ENCODE data around the gene C10orf90. TPM values are rescaled to one million over a fixed set of nuclear protein-coding genes. Genes with fewer than 3 reads are reported as not detected.
"Not testable (repeated sequence)": the region's sequence is repeated elsewhere in the genome, so short reads cannot be mapped to it uniquely, and the experiment has no call there.

C10orf90 gene
- total RNA-seq, 1 donor from 2014 or later = not detected

- H3K9me3 Mint-ChIP-seq = peaks cover 3% of the 10 kb centered on the region
- no peak overlapping the region for H3K27ac Mint-ChIP-seq
- no peaks in the 10 kb centered on the region for H3K4me1 Mint-ChIP-seq (ENCODE audit: low read depth)
- peaks cover 8% of the 10 kb centered on the region for H3K27me3 Mint-ChIP-seq (ENCODE audit: insufficient read depth)
- intact Hi-C loops (cut with micrococcal nuclease) = no loop called here
- H3K36me3 Mint-ChIP-seq (ENCODE audit: low read depth) = no peaks in the 10 kb centered on the region
- DNase-seq (ENCODE audit: low spot score) = no peak
- no peak overlapping the region for H3K4me3 Mint-ChIP-seq
Observed at GRCh38 chr10:126392469-126392868, 278.0 kb downstream of the C10orf90 start.

DNA sequence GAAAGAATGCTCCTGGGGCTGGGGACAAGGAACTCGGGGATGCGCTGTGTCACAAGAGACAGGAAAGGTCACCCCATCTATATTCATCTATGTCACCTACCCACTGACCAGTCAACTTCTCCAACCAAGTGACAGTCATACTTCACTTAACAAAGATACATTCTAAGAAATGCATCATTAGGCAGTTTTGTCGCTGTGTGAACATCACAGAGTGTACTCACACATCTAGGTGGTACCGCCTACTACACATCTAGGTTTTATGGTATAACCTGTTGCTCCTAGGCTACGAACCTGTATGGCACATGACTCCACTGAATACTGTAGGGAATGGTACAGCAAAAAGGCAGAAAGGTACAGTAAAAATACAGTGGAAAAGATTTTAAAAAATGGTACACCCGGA, 278.4 kb downstream of the C10orf90 start:
- intact Hi-C loops (cut with micrococcal nuclease) = no loop called here

DNA sequence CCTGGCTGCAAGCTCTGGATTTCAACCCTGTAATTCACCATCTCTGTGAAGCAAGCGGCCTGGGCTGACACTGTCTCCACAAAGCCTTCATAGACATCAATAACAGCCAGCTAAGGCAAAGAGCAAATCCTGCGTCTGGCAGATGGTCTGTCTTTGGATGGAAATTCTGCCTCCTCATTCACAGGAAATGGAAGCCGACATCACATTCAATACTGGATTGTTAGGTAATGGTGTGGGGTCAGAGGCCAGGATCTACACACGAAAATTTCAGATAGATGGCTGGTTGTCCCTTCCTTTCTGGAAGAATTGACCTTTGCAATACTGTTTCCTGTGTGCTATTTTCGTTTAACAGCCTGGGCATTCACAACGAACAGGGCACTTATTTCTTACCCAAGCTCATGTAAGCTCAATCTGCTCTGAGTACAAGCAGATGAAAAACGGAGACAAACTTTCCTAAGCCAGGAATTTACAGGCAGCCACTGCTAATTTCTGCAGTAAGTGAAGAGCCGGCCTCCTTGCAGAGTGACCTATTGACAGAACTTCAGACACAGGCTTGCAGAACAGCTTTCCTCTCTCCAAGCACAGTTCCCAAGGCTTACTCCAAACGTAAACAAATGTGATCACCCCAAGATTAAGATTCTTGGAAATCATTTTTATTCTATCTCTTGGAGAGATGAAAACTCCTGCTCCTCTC, 279.2 kb downstream of the C10orf90 start:
- no peaks in the 10 kb centered on the region for H3K9me3 Mint-ChIP-seq

More for the DNA sequence above, 278.4 kb downstream of the C10orf90 start:
- H3K9me3 Mint-ChIP-seq = peaks cover 3% of the 10 kb centered on the region
- H3K27me3 Mint-ChIP-seq (ENCODE audit: insufficient read depth) = peaks cover 10% of the 10 kb centered on the region
- H3K4me3 Mint-ChIP-seq = no peak overlapping the region
- no peak overlapping the region for H3K27ac Mint-ChIP-seq
- no peak for DNase-seq (ENCODE audit: low spot score)
- no peaks in the 10 kb centered on the region for H3K36me3 Mint-ChIP-seq (ENCODE audit: low read depth)
- peaks cover 3% of the 10 kb centered on the region for H3K4me1 Mint-ChIP-seq (ENCODE audit: low read depth)

DNA sequence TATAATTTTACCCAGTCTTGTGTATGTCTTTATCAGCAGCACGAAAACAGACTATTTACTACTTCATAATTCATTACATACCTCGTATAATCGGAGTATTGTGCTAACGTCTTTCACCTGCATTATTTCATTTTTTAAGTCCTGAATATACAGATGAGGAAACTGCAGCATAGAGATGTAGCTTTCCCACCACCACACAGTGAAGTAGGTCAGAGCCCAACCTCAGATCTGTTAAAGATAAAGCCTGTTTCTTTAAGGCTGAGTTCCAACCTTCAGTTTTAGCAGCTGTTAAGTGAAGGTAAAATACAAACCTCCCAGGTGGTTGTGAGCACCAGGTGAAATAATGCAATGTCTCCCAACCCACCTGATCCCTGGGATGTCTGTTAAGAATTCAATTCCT, 280.2 kb downstream of the C10orf90 start:
- Mint-ChIP-seq H3K27me3 (ENCODE audit: insufficient read depth) (peaks cover 24% of the 10 kb centered on the region), H3K27ac (no peak overlapping the region), H3K4me3 (no peak overlapping the region), H3K9me3 (no peaks in the 10 kb centered on the region), H3K4me1 (ENCODE audit: low read depth) (peaks cover 7% of the 10 kb centered on the region), H3K36me3 (ENCODE audit: low read depth) (no peaks in the 10 kb centered on the region)
- intact Hi-C loops (cut with micrococcal nuclease) = no loop called here
- DNase-seq (ENCODE audit: low spot score) = no peak

More for the DNA sequence above, 279.2 kb downstream of the C10orf90 start:
- intact Hi-C loops (cut with micrococcal nuclease) = no loop called here
- no peaks in the 10 kb centered on the region for H3K36me3 Mint-ChIP-seq (ENCODE audit: low read depth)
- H3K4me3 Mint-ChIP-seq = no peak overlapping the region
- no peak for DNase-seq (ENCODE audit: low spot score)
- H3K4me1 Mint-ChIP-seq (ENCODE audit: low read depth) = peaks cover 7% of the 10 kb centered on the region
- peaks cover 18% of the 10 kb centered on the region for H3K27me3 Mint-ChIP-seq (ENCODE audit: insufficient read depth)
- H3K27ac Mint-ChIP-seq = no peak overlapping the region

- intact Hi-C loops (cut with micrococcal nuclease) = loop anchor here (10.0 kb wide), 1 partner anchor 403 kb away; no protein-coding TSS in a partner anchor
- H3K36me3 Mint-ChIP-seq (ENCODE audit: low read depth) = no peaks in the 10 kb centered on the region
- no peaks in the 10 kb centered on the region for H3K9me3 Mint-ChIP-seq
- H3K4me1 Mint-ChIP-seq (ENCODE audit: low read depth) = peaks cover 7% of the 10 kb centered on the region
- peak within 1 kb of the TSS; percentile 51 for H3K4me3 Mint-ChIP-seq
- H3K27me3 Mint-ChIP-seq (ENCODE audit: insufficient read depth) = peaks cover 26% of the 10 kb centered on the region
- DNase-seq (ENCODE audit: low spot score) = no peak
- peak within 1 kb of the TSS; percentile 59 for H3K27ac Mint-ChIP-seq
Observed at GRCh38 chr10:126387931-126388911, 282.3 kb downstream of the C10orf90 start, which contains the start of gene ADAM12. Gene ADAM12, minus strand, starts transcription at chr10:126388477. Its CDS starts 332 bp downstream, at chr10:126388145.

DNA sequence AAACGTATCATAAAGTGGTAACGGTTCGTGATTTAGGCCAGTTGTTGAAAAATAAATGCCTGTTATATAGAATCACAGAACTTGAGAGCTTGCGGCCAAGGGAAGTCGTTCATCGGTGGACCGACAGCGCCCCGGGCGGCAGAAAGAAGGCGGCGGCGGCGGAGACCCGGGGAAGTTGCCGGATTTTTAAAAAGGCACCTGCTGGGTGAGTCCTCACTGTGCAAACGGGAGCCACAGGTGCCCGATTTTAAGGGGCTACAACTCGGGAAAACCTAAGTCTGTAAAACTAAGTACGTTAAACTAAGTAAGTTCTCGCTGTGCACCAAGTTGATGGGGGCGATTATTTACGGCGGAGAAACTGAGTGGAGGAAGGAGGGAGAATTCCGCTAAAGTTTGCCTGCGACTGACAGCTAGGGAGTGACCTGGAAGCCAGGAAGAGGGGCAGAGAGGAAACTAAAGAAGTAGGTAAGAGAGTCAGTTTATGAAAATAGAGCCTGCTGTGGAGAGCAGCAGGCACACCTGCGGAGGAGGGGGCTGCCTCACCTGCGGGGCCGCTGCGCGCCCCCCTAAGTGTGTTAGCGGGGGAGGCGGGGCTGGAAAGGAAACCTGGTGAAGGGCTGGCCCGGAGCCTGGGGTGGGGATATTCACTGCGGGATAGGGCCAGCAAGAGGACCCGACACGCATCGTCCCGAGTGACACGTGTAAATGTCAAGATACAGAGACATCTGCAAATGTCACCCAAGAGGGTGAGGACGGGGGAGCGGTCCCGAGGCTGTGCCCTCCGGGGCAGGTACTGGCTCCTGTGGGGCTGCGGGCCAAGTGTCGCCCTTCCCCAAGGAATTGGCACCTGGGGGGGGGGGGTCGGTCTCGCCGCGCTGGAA, 283.2 kb downstream of the C10orf90 start:
- H3K4me1 Mint-ChIP-seq (ENCODE audit: low read depth) = peaks cover 7% of the 10 kb centered on the region
- H3K9me3 Mint-ChIP-seq = no peaks in the 10 kb centered on the region
- intact Hi-C loops (cut with micrococcal nuclease) = loop anchor here (10.0 kb wide), 1 partner anchor 402 kb away; no protein-coding TSS in a partner anchor
- no peak for DNase-seq (ENCODE audit: low spot score)
- peak overlapping the region; percentile 59 for H3K27ac Mint-ChIP-seq
- no peaks in the 10 kb centered on the region for H3K36me3 Mint-ChIP-seq (ENCODE audit: low read depth)
- peaks cover 26% of the 10 kb centered on the region for H3K27me3 Mint-ChIP-seq (ENCODE audit: insufficient read depth)
- peak overlapping the region; percentile 51 for H3K4me3 Mint-ChIP-seq

- Mint-ChIP-seq H3K27me3 (ENCODE audit: insufficient read depth) (peaks cover 21% of the 10 kb centered on the region), H3K4me1 (ENCODE audit: low read depth) (peaks cover 7% of the 10 kb centered on the region), H3K27ac (no peak overlapping the region), H3K36me3 (ENCODE audit: low read depth) (no peaks in the 10 kb centered on the region), H3K9me3 (peaks cover 3% of the 10 kb centered on the region), H3K4me3 (no peak overlapping the region)
- intact Hi-C loops (cut with micrococcal nuclease) = loop anchor here (10.0 kb wide), 1 partner anchor 400 kb away; no protein-coding TSS in a partner anchor
- DNase-seq (ENCODE audit: low spot score) = no peak
Observed at GRCh38 chr10:126384269-126384873, 286.1 kb downstream of the C10orf90 start.

DNA sequence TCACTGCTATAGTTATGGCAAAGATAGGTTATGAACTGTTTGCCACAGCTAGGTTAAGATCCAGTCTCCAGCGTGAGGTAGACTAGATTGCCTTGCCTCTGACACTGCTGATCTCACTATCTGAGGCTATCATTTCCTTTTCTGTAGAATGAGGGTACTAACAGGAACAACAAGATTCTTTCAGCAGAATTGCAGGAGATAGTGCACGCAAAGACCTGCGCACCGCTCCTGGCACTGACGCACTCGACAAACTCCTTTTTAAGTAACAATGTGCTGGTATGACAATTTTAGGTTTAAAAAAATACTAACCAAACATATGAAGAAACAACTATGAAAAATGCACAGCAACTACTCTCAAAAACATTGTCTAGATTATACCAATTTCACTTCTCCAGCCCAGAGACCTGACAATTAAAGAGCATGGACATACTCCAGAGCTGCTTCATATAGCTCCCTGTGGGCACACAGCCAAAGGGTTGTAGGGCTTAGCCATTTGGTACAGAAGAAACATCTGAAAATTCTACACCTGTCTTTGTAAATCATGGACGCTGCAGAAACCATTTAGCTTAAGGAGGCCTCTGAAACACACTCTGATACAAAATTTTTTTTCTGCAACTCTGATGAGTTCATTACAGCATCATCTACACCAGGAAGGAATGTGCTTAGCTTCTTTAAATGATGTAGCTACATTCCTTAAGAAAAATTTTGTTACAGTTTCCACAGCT, 290.0 kb downstream of the C10orf90 start:
- Mint-ChIP-seq H3K27me3 (ENCODE audit: insufficient read depth) (peaks cover 3% of the 10 kb centered on the region), H3K9me3 (peaks cover 3% of the 10 kb centered on the region), H3K36me3 (ENCODE audit: low read depth) (no peaks in the 10 kb centered on the region), H3K4me3 (no peak overlapping the region), H3K27ac (no peak overlapping the region), H3K4me1 (ENCODE audit: low read depth) (no peaks in the 10 kb centered on the region)
- no peak for DNase-seq (ENCODE audit: low spot score)
- intact Hi-C loops (cut with micrococcal nuclease) = loop anchor here (10.0 kb wide), 1 partner anchor 396 kb away; no protein-coding TSS in a partner anchor

DNA sequence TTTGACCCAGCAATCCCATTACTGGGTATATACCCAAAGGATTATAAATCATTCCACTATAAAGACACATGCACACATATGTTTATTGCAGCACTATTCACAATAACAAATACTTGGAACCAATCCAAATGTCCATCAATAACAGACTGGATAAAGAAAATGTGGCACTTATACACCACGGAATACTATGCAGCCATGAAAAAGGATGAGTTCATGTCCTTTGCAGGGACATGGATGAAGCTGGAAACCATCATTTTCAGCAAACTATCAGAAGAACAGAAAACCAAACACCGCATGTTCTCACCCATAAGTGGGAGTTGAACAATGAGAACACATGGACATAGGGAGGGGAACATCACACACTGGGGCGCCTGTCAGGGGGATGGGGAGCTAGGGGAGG, 291.3 kb downstream of the C10orf90 start:
- H3K27ac Mint-ChIP-seq; H3K36me3 Mint-ChIP-seq (ENCODE audit: low read depth); DNase-seq (ENCODE audit: low spot score); H3K4me3 Mint-ChIP-seq; H3K27me3 Mint-ChIP-seq (ENCODE audit: insufficient read depth); intact Hi-C loops (cut with micrococcal nuclease); H3K4me1 Mint-ChIP-seq (ENCODE audit: low read depth): not testable (repeated sequence)
- H3K9me3 Mint-ChIP-seq = peaks cover 10% of the 10 kb centered on the region

- H3K27ac Mint-ChIP-seq = no peak overlapping the region
- peaks cover 10% of the 10 kb centered on the region for H3K9me3 Mint-ChIP-seq
- no peaks in the 10 kb centered on the region for H3K36me3 Mint-ChIP-seq (ENCODE audit: low read depth)
- no peaks in the 10 kb centered on the region for H3K4me1 Mint-ChIP-seq (ENCODE audit: low read depth)
- DNase-seq (ENCODE audit: low spot score) = no peak
- intact Hi-C loops (cut with micrococcal nuclease) = no loop called here
- H3K4me3 Mint-ChIP-seq = no peak overlapping the region
- no peaks in the 10 kb centered on the region for H3K27me3 Mint-ChIP-seq (ENCODE audit: insufficient read depth)
Observed at GRCh38 chr10:126376956-126377355, 293.5 kb downstream of the C10orf90 start.

GRCh38 chr10:126375926-126376554, 294.5 kb downstream of the C10orf90 start:
- no peaks in the 10 kb centered on the region for H3K27me3 Mint-ChIP-seq (ENCODE audit: insufficient read depth)
- no peak for DNase-seq (ENCODE audit: low spot score)
- H3K27ac Mint-ChIP-seq = no peak overlapping the region
- H3K4me3 Mint-ChIP-seq = no peak overlapping the region
- H3K9me3 Mint-ChIP-seq = peaks cover 10% of the 10 kb centered on the region
- no peaks in the 10 kb centered on the region for H3K36me3 Mint-ChIP-seq (ENCODE audit: low read depth)
- intact Hi-C loops (cut with micrococcal nuclease) = no loop called here
- no peaks in the 10 kb centered on the region for H3K4me1 Mint-ChIP-seq (ENCODE audit: low read depth)

Measured in activated T-helper 1 cell treated with anti-CD3 and anti-CD28 coated beads, Interleukin-12 subunit alpha, Interleukin-12 subunit beta, Interleukin-2, Interleukin-4 antibody, amounts not matched to agents 30 ng/mL and 10 ng/mL and 1 ng/mL, durations not matched to agents 14 hours and 24 hours and 36 hours (primary cell).